Pancreas (tissue), 10 donors: Measurements from ENCODE around the gene INSM1. TPM values are rescaled to one million over a fixed set of nuclear protein-coding genes. Genes with fewer than 3 reads are reported as not detected.

ENCODE experiments used
- ATAC-seq, 4 donors: fragments of 200-7000 bp; cut with Tn5 transposase; one replicate each; pipeline versions ENCODE4 v1.8.0 to v1.9.1; 2020; ENCODE audit warnings: mild to moderate bottlenecking in 4 of 4, moderate library complexity in 4 of 4
- DNase-seq, 6 donors: peaks; one replicate each; pipeline ENCODE4 v3.0.0-alpha.2; 2020
- FAIRE-seq: peaks from 2 replicates; lab custom pipeline; 2012; peaks lifted over from hg19 to GRCh38; lab: Jason Lieb, UNC
- H3K27ac ChIP-seq, 4 donors: fragments of 200-600 bp; sonication (generic); 1 replicate in 3 of 4; 2 replicates in 1 of 4; pipeline versions ENCODE4 v1.5.0 to v1.8.0; 2020
- H3K27me3 ChIP-seq, 4 donors: fragments of 200-600 bp; one replicate each; pipeline ENCODE4 v1.8.0; 2021
- H3K36me3 ChIP-seq, 3 donors: fragments of 200-600 bp; sonication (generic) in 1 of 3; one replicate each; pipeline versions ENCODE4 v1.5.0 to v1.8.0; 2020 to 2021
- H3K4me1 ChIP-seq, 3 donors: fragments of 200-600 bp; one replicate each; pipeline ENCODE4 v1.8.0; 2021
- H3K4me3 ChIP-seq, 4 donors: fragments of 200-600 bp; sonication (generic) in 2 of 4; one replicate each; pipeline versions ENCODE4 v1.5.0 to v1.8.0; 2020 to 2021
- H3K9me3 ChIP-seq, 4 donors: fragments of 200-600 bp; one replicate each; pipeline ENCODE4 v1.8.0; 2021
- CTCF ChIP-seq, 4 donors: fragments of 200-600 bp; sonication (generic) in 3 of 4; IDR thresholded peaks; one replicate each; pipeline versions ENCODE4 v1.5.0 to v1.8.0; 2021; ENCODE audit warnings: antibody characterized with exemption in 4 of 4
- WGBS, 2 donors: extraction: QIAGEN DNeasy Blood & Tissue Kit; methylation state at CpG; one replicate each; pipeline ENCODE4 v1.1.7; 2013; 5-methylcytosine and 5-hydroxymethylcytosine counted together
- intact Hi-C, 3 donors: fragments of 100-400 bp; cut with DNase I; formaldehyde crosslinking; loops; one replicate each; pipeline versions ENCODE4 v1.11.1 to v1.14.2; 2022
- polyA plus RNA-seq, 2 donors: library from polyadenylated mRNA; stranded (reverse); fragments of 200-250 nt; gene quantifications; one replicate each; pipeline ENCODE4 v1.2.3, GENCODE V29; 2013
- total RNA-seq, 6 donors: library from RNA; stranded (reverse); fragmentation: NEBNext Ultra II Directional in 4 of 6; extraction: Animal tissue kit (Norgen Biotek cat#: 25700) in 4 of 6; gene quantifications; one replicate each; pipeline versions ENCODE4 v1.2.1 to v1.2.4, GENCODE V29; 2021 to 2023
- donor health status: healthy with polysubstance abuse.
- donor health status: DM: no; HTN: no; CAD: no; lungs with moderate emphysema.
- donor health status: DM: no; HTN: no; CAD: no.
- donor health status: control.
- donor health status: control.
- donor health status: Bipolar disorder and iron deficiency.
- donor health status: DM: yes; HTN: yes; CAD: no.
- donor health status: DM: no; HTN: no; CAD: no.
- donor health status: DM: no; HTN: no; CAD: no.
- donor health status: DM: yes; HTN: yes; CAD: no.

INSM1 gene
- total and polyA plus RNA-seq, 8 donors: 1.1 to 23.7 (median 4.0) TPM

GRCh38 chr20:20363799-20364592 is 3.9 kb upstream of the INSM1 start:
- H3K9me3 ChIP-seq: no peaks in the 10 kb centered on the region
- H3K27me3 ChIP-seq: peaks cover 0 to 34% (median 7%) of the 10 kb centered on the region in 4 donors
- intact Hi-C loops: loop anchor here in 1 of 3 donors (10.0 kb wide), 1 partner anchor 201 kb away; no protein-coding TSS in a partner anchor
- peaks cover 0 to 13% (median 0%) of the 10 kb centered on the region in 3 donors for H3K4me1 ChIP-seq
- no peak overlapping the region for H3K4me3 ChIP-seq
- DNase-seq (peak in 1 of 6 donors; percentile 63), FAIRE-seq (no peak), ATAC-seq (peak in 1 of 4 donors; percentile 2)
- no peak overlapping the region for H3K27ac ChIP-seq
- TF ChIP-seq CTCF (IDR thresholded peaks at IDR 0.05): no peak
- WGBS, 2 donors: 4% methylated on average over 68 to 70 of the region's 70 CpGs
- no peaks in the 10 kb centered on the region for H3K36me3 ChIP-seq

GRCh38 chr20:20364593-20365479 is 3.1 kb upstream of the INSM1 start:
- FAIRE-seq: no peak
- 6 to 8% methylated on average over 70 of the region's 70 CpGs for WGBS, 2 donors
- Histone ChIP-seq H3K27ac (no peak overlapping the region), H3K4me1 (peaks cover 0 to 13% (median 0%) of the 10 kb centered on the region in 3 donors), H3K9me3 (no peaks in the 10 kb centered on the region), H3K36me3 (no peaks in the 10 kb centered on the region), H3K27me3 (peaks cover 0 to 41% (median 7%) of the 10 kb centered on the region in 4 donors), H3K4me3 (no peak overlapping the region)
- TF ChIP-seq CTCF (IDR thresholded peaks at IDR 0.05): no peak
- DNase-seq: peak in 1 of 6 donors; percentile 62
- intact Hi-C loops: loop anchor here in 1 of 3 donors (10.0 kb wide), 1 partner anchor 200 kb away; no protein-coding TSS in a partner anchor
- ATAC-seq: no peak

- Histone ChIP-seq H3K27me3 (peaks cover 0 to 45% (median 7%) of the 10 kb centered on the region in 4 donors), H3K36me3 (no peaks in the 10 kb centered on the region), H3K9me3 (no peaks in the 10 kb centered on the region), H3K27ac (no peak overlapping the region), H3K4me1 (peaks cover 0 to 6% (median 0%) of the 10 kb centered on the region in 3 donors), H3K4me3 (no peak overlapping the region)
- DNase-seq (no peak), FAIRE-seq (no peak), ATAC-seq (no peak)
- WGBS, 2 donors: 15 to 16% methylated on average over 18 of the region's 18 CpGs
- intact Hi-C loops: loop anchor here in 1 of 3 donors (10.0 kb wide), 1 partner anchor 199 kb away; no protein-coding TSS in a partner anchor
- TF ChIP-seq CTCF (IDR thresholded peaks at IDR 0.05): no peak
Observed at GRCh38 chr20:20365480-20366161, 2.3 kb upstream of the INSM1 start.

- intact Hi-C loops: loop anchor here in 1 of 3 donors (10.0 kb wide), 1 partner anchor 198 kb away; no protein-coding TSS in a partner anchor
- 11 to 12% methylated on average over 14 to 19 of the region's 19 CpGs for WGBS, 2 donors
- H3K36me3 ChIP-seq: no peaks in the 10 kb centered on the region
- FAIRE-seq: no peak
- DNase-seq: no peak
- no peak overlapping the region for H3K4me3 ChIP-seq
- H3K27ac ChIP-seq: no peak overlapping the region
- H3K4me1 ChIP-seq: peaks cover 0 to 6% (median 0%) of the 10 kb centered on the region in 3 donors
- peaks cover 0 to 45% (median 7%) of the 10 kb centered on the region in 4 donors for H3K27me3 ChIP-seq
- no peak for TF ChIP-seq CTCF (IDR thresholded peaks at IDR 0.05)
- no peak for ATAC-seq
- H3K9me3 ChIP-seq: no peaks in the 10 kb centered on the region
Observed at GRCh38 chr20:20366551-20366875, 1.4 kb upstream of the INSM1 start.
